Naive B cell (primary cell): ENCODE data around the gene NKRF. TPM values are rescaled to one million over a fixed set of nuclear protein-coding genes. Genes with fewer than 3 reads are reported as not detected.

Experiments
- ATAC-seq, 2 donors: fragments of 150-1000 bp; cut with Tn5 transposase; 2 replicates each; pipeline ENCODE4 v1.10.0; 2021; ENCODE audit warnings: low read depth in 2 of 2, mild to moderate bottlenecking in 2 of 2, moderate library complexity in 2 of 2
- DNase-seq: peaks from one replicate; pipeline ENCODE4 v3.0.0; 2022
- H3K27ac Mint-ChIP-seq, 6 donors: one replicate each; pipeline ENCODE4 v1.8.0; 2020 to 2022; ENCODE audit warnings: mild to moderate bottlenecking in 6 of 6, mixed read lengths in 6 of 6, moderate library complexity in 5 of 6, inconsistent platforms in 2 of 6
- H3K27me3 Mint-ChIP-seq, 3 donors: one replicate each; pipeline ENCODE4 v1.8.0; 2021 to 2022; ENCODE audit warnings: mixed read lengths in 3 of 3, mild to moderate bottlenecking in 1 of 3
- H3K36me3 Mint-ChIP-seq, 2 donors: one replicate each; pipeline ENCODE4 v1.8.0; 2020 to 2022; ENCODE audit warnings: mixed read lengths in 2 of 2, inconsistent platforms in 1 of 2, mild to moderate bottlenecking in 1 of 2
- H3K4me1 Mint-ChIP-seq, 3 donors: one replicate each; pipeline ENCODE4 v1.8.0; 2020 to 2022; ENCODE audit warnings: mixed read lengths in 3 of 3, inconsistent platforms in 1 of 3, mild to moderate bottlenecking in 1 of 3, moderate library complexity in 1 of 3
- H3K4me3 Mint-ChIP-seq, 8 donors: one replicate each; pipeline ENCODE4 v1.8.0; 2020 to 2022; ENCODE audit warnings: mild to moderate bottlenecking in 8 of 8, mixed read lengths in 8 of 8, moderate library complexity in 8 of 8, inconsistent platforms in 2 of 8
- H3K9me3 Mint-ChIP-seq, 7 donors: one replicate each; pipeline ENCODE4 v1.8.0; 2020 to 2022; ENCODE audit warnings: mixed read lengths in 7 of 7, mild to moderate bottlenecking in 5 of 7, inconsistent platforms in 2 of 7, moderate library complexity in 1 of 7
- polyA plus RNA-seq, 6 donors: library from polyadenylated mRNA; unstranded; fragments of 300-500 nt; fragmentation: Illumina TruSeq; gene quantifications; one replicate each; pipeline ENCODE4 v1.2.3, GENCODE V29; 2021; ENCODE audit warnings: low read depth in 6 of 6

NKRF gene
- polyA plus RNA-seq, 6 donors from 2014 or later: 4.2 to 9.4 (median 7.1) TPM

DNA sequence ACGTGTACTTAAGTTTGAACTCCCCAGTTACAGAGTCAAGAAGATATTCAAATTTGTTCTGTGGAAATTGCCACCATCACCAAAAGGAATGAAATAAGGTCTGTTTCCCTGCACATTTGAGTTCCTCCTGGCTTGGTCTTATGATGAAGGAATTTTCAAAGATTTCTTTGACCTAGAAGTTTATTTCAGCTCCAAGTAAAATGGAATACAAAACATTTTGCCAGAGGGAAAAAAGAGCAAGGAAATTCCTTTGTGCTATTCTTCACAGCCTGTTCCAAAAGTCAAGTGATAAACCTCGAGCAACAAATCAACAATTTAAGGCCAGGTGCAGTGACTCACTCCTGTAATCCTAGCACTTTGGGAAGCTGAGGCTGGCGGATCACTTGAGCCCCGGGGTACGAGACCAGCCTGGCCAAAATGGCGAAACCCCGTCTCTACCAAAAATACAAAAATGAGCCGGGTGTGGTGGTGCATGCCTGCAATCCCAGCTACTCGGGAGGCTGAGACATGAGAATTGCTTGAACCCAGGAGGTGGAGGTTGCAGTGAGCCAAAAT is 3.4 kb downstream of the NKRF start:
- peaks cover 16 to 43% (median 18%) of the 10 kb centered on the region in 3 donors for H3K4me1 Mint-ChIP-seq
- no peaks in the 10 kb centered on the region for H3K36me3 Mint-ChIP-seq
- peaks cover 0 to 5% (median 0%) of the 10 kb centered on the region in 3 donors for H3K27me3 Mint-ChIP-seq
- no peaks in the 10 kb centered on the region for H3K9me3 Mint-ChIP-seq
- peak overlapping the region in 3 of 6 donors; percentile 44 to 97 (median 58) for H3K27ac Mint-ChIP-seq
- H3K4me3 Mint-ChIP-seq: peak overlapping the region in 2 of 8 donors; percentile 33 to 49
- DNase-seq (no peak), ATAC-seq (no peak)

DNA sequence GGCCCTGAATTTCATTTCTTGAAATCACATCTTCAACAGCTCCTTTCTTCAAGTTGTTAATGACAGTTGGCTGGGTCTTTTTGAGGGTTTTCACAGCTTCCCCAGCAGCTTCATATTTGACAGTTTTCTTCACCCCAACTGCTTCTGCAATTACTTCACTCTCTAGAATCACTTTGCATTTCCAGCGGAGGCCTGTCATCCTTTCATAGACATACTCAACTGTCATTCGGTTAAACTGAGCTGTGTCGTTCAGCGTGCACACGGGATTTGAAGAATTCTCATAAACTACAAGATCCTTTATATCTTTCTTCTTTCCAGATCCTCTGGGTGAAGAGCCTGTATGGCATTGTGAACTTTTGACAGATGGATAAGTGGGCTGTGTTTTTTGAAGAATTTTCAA is 16.4 kb downstream of the NKRF start:
- ATAC-seq (no peak), DNase-seq (no peak)
- Mint-ChIP-seq H3K4me3 (no peak overlapping the region), H3K36me3 (peaks cover 10 to 11% of the 10 kb centered on the region in 2 donors), H3K4me1 (no peaks in the 10 kb centered on the region), H3K27me3 (no peaks in the 10 kb centered on the region), H3K27ac (no peak overlapping the region), H3K9me3 (no peaks in the 10 kb centered on the region)

DNA sequence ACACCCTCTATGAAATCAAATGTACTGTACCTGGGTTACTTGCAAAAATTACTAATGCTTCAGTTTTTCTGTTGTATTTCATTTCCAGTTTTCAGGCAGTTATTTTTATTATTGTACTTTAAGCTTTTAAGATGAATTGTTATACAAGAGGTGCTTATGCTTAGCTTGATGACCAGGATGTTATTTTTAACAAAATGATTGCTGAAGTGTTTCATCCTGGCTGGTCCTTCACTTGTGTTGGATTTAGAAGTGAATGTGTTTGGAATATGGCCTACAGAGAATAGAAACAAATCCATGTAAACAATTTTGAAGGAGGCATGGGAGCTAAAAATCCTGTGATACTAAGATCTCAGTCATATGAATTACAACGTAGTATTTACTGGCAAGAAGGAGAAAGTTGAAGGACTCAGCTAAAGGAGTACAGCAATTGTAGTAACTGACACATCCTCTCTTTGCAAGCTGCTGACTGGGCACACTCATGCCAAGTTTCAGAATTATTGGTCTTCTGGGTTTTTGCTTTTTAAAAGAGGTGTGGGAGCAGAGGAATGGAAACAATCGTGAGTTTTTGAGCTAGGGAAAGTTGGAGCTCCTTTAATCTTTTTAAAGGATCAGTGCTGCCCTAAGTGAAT is 22.7 kb downstream of the NKRF start:
- Mint-ChIP-seq H3K4me3 (no peak overlapping the region), H3K4me1 (peaks cover 6 to 23% (median 9%) of the 10 kb centered on the region in 3 donors), H3K36me3 (no peaks in the 10 kb centered on the region), H3K27ac (peak overlapping the region in 2 of 6 donors; percentile 31 to 50), H3K27me3 (no peaks in the 10 kb centered on the region), H3K9me3 (no peaks in the 10 kb centered on the region)
- no peak for ATAC-seq
- DNase-seq: no peak

DNA sequence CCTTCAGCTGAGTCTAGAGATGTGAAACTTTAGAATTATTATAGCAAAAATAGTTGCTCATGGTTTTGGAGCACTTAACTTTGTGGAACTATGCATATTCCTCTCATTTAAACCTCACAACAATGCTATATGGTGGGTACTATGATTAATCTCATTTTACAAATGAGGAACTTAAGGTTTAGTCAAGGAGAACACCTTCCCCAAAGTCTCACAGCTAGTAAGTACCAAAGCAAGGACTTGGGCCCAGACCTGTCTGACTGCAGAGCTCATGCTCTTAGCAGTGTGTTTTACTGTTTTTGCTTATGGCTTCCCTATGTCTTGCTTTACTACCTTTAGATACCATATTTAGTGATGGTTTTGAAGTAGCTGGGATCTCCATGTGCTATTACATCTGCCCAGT is 26.8 kb downstream of the NKRF start:
- H3K9me3 Mint-ChIP-seq: no peaks in the 10 kb centered on the region
- peak overlapping the region in 3 of 8 donors; percentile 17 to 48 (median 35) for H3K4me3 Mint-ChIP-seq
- H3K36me3 Mint-ChIP-seq: no peaks in the 10 kb centered on the region
- H3K27me3 Mint-ChIP-seq: peaks cover 0 to under 1% (median 0%) of the 10 kb centered on the region in 3 donors
- peaks cover 6 to 44% (median 11%) of the 10 kb centered on the region in 3 donors for H3K4me1 Mint-ChIP-seq
- DNase-seq (peak; percentile 44), ATAC-seq (peak; percentile 75 to 85)
- H3K27ac Mint-ChIP-seq: peak overlapping the region; percentile 22 to 92 (median 60)

DNA sequence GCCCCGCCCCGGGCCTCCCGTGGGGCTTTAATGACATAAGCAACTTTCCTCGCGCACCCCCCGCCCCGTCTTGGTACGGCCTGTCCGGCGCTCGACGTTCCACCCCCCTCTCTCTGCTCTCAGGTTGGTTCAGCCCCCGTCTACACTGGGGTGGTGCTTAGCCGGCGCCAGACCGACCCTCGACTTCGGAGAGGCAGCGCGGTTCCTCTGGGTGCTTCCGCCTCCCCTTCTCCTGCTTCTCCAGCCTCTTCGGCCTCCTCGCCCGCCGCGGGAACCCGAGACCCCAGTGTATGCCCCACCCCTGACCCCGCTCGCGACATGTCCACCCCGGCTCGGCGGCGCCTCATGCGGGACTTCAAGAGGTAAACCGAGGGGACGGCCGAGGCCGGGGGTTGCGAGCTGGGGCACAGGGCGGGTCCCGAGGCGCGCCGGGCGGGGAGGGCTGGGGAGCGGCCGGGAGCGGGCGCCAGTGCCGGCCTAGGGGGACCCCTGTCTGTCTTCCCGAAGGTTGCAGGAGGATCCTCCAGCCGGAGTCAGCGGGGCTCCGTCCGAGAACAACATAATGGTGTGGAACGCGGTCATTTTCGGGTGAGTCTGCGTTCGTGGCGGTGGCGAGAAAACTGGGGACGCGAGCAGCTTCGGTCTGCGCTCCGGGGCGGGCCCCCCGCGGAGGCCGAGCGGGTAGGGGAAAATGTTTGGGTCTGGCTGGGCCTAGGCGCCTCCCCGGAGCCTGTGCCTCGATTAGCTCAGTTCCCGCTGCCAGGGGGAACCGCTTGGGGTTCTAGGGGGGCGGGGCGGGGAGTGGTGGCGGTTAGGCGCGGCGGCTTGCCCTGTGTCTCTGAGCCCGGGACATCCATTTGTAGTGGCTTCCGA is 31.6 kb downstream of the NKRF start, which contains the start of gene UBE2A:
Gene UBE2A (plus strand): TSS at position 170 of the 873 bp plus-strand sequence. CDS start 149 bp downstream, at position 319.
- H3K27ac Mint-ChIP-seq: peak within 1 kb of the TSS; percentile 76 to 94 (median 90)
- peaks cover 0 to 25% (median 0%) of the 10 kb centered on the region in 3 donors for H3K27me3 Mint-ChIP-seq
- H3K4me1 Mint-ChIP-seq: peaks cover 15 to 38% (median 21%) of the 10 kb centered on the region in 3 donors
- peaks cover 0 to 1% (median 0%) of the 10 kb centered on the region in 7 donors for H3K9me3 Mint-ChIP-seq
- H3K4me3 Mint-ChIP-seq: peak within 1 kb of the TSS; percentile 89 to 97 (median 92)
- ATAC-seq (peak; percentile 84 to 86), DNase-seq (peak; percentile 86)
- no peaks in the 10 kb centered on the region for H3K36me3 Mint-ChIP-seq

DNA sequence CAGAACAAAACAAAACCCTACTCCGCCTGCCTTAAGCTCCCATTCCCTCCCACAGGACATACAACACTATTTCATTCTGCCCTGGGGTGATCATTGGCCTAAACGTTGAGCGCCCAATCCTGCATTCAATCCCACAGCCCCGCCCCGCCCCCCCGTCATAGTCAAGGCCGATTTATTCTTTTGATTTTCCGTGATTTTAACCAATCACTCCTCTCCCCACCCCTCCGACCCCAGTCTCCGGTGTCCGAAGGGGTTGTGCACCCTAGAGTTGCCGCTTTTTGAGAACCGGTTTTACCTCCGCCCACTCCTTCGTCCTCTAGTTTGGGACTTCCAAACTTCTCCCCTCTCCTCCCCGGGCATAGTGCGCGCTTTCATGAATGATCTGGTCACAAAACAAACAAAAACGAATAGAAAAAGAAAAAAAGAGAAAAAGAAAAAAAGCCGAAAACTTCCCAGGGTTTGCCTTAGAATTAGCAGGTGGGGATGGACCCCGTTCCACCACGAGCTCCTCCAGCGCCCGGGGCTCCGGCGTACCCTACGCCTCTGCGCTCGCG is 32.3 kb downstream of the NKRF start:
- H3K9me3 Mint-ChIP-seq: peaks cover 0 to 1% (median 0%) of the 10 kb centered on the region in 7 donors
- peak overlapping the region; percentile 89 to 97 (median 92) for H3K4me3 Mint-ChIP-seq
- H3K36me3 Mint-ChIP-seq: peaks cover 0 to 3% of the 10 kb centered on the region in 2 donors
- peaks cover 0 to 25% (median 0%) of the 10 kb centered on the region in 3 donors for H3K27me3 Mint-ChIP-seq
- ATAC-seq (peak; percentile 11), DNase-seq (no peak)
- H3K4me1 Mint-ChIP-seq: peaks cover 15 to 31% (median 15%) of the 10 kb centered on the region in 3 donors
- H3K27ac Mint-ChIP-seq: peak overlapping the region; percentile 76 to 94 (median 90)

DNA sequence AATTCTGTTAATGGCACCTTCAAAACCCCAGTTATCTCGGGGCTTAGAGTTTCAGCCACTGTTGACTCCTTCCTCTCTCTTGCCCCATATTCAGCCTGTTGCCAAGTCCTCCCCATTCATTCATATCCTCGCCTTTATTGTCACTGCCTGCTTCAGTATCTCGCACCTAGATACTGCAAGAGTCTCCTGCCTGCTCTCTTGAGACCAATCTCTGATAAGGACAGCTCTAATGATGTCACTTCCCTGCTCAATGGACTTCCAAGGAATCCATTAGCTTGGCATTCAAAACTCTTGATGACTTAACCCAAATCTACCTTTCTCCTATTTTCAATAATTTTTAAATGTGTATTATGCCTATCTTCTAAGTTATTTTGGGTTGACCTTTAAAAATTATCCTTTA is 33.0 kb downstream of the NKRF start:
- Mint-ChIP-seq H3K4me3 (peak overlapping the region; percentile 18 to 97 (median 92)), H3K4me1 (peaks cover 12 to 27% (median 15%) of the 10 kb centered on the region in 3 donors), H3K27ac (peak overlapping the region in 2 of 6 donors; percentile 75 to 92), H3K36me3 (peaks cover 0 to 4% of the 10 kb centered on the region in 2 donors), H3K27me3 (peaks cover 0 to 25% (median 0%) of the 10 kb centered on the region in 3 donors), H3K9me3 (peaks cover 0 to 1% (median 0%) of the 10 kb centered on the region in 7 donors)
- no peak for ATAC-seq
- no peak for DNase-seq

DNA sequence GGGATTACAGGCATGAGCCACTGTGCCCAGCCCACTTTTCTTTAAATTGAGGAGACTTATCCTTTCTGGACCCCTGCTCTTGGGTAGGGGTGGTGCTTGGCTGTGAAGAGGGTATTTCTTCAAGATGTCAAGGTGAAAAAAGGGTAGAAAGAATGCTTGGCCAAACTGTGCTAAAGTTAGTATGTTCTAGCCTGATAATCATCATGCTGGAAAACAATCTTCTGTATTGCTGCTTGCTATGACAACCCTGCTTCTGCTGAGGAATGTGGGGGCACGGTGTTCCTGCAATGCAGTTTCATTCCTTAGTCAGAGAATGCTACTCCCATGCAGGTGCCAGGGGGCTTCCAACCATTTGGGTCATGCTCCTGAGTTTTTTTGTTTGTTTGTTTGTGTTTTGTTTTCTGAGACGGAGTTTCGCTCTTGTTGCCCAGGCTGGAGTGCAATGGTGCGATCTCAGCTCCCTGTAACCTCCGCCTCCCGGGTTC is 35.8 kb downstream of the NKRF start:
- H3K9me3 Mint-ChIP-seq: peaks cover 0 to 1% (median 0%) of the 10 kb centered on the region in 7 donors
- peaks cover 0 to 25% (median 0%) of the 10 kb centered on the region in 3 donors for H3K27me3 Mint-ChIP-seq
- no peak overlapping the region for H3K27ac Mint-ChIP-seq
- DNase-seq: no peak
- peak overlapping the region in 1 of 8 donors; percentile 37 for H3K4me3 Mint-ChIP-seq
- no peak for ATAC-seq
- peaks cover 0 to 4% of the 10 kb centered on the region in 2 donors for H3K36me3 Mint-ChIP-seq
- H3K4me1 Mint-ChIP-seq: peaks cover 8 to 15% (median 12%) of the 10 kb centered on the region in 3 donors

DNA sequence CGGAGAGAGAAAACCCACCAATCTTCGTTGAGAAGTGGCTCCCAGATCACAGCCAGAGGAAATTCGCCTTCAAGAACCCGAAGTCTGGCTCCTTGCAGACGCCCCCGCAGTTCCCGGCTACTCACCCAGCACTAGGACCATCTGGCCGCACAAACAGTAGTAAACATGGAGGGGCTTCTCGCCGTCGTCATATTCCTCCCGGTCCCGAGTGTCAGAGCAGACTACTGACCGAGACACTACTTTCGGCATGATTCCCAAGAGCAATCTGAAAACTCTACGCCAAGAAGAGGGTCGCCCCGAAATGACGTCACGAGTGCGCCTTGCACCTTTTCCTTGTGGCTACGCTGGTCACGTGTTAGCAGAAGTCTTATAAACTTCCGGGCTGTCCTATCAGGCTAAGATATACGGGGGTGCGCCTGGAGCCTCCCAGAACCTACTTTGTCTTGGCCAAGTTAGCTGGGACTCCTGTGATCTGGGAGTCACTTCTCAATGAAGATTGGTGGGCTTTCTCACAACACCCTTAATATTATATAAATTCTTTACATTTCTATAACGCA is 41.0 kb downstream of the NKRF start, which contains the start of gene STEEP1:
Gene STEEP1 (minus strand): TSS at position 303 of the 557 bp plus-strand sequence. CDS start 54 bp downstream, at position 249.
- Mint-ChIP-seq H3K36me3 (peaks cover 0 to 4% of the 10 kb centered on the region in 2 donors), H3K4me3 (peak within 1 kb of the TSS; percentile 78 to 97 (median 94)), H3K4me1 (peaks cover 16 to 29% (median 21%) of the 10 kb centered on the region in 3 donors), H3K9me3 (no peaks in the 10 kb centered on the region), H3K27ac (peak within 1 kb of the TSS; percentile 69 to 97 (median 94)), H3K27me3 (no peaks in the 10 kb centered on the region)
- DNase-seq: peak; percentile 75
- ATAC-seq: peak; percentile 98

DNA sequence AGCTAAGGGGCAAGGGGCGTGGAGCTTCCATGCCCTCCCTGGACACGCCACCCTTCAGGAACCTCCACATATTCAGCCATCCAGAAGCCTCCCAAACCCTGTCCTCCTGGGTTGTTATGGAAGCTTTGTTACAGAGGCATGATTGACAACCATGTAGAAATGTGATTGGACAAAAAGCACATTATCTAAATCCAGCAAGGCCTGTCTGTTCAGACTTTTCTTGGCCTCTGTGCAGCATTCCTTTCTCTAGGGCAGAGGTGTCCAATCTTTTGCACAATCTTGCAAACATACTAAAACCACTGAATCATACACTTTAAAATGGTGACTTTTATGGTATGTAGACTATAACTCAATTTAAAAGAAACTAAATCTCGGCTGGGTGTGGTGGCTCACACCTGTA is 53.7 kb downstream of the NKRF start:
- Mint-ChIP-seq H3K4me3 (no peak overlapping the region), H3K36me3 (peaks cover 0 to 8% of the 10 kb centered on the region in 2 donors), H3K27ac (no peak overlapping the region), H3K27me3 (no peaks in the 10 kb centered on the region), H3K9me3 (peaks cover 0 to 5% (median 0%) of the 10 kb centered on the region in 7 donors), H3K4me1 (peaks cover 14 to 29% (median 16%) of the 10 kb centered on the region in 3 donors)
- ATAC-seq (no peak), DNase-seq (no peak)

DNA sequence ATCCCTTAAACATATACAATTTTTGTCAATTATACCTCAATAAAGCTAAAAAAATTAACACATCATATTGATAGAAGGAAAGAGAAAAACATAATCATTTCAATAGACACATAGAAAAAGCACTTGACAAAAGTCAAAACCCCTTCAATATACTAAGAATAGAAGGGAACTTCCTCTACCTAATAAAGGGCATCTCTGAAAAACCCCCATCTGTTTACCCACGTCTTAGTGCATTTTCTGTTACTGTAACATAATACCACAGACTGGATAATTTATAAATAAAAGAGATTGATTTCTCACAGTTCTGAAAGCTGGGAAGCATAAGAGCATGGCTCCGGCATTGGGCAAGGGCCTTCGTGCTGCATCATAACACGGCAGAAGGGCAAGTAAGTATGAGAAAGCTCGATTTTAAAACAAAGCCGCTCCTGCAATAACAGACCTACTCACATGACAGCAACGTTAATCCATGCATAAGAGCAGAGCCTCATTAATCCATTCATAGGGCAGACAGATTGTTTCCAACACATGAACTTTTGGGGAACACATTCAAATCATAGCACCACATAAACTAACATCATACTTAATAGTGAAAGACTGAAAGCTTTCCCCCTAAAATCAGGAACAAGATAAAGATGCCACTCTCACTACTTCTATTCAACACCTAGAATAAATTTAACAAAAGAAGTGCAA is 56.8 kb downstream of the NKRF start:
- peaks cover 6 to 35% (median 21%) of the 10 kb centered on the region in 3 donors for H3K4me1 Mint-ChIP-seq
- ATAC-seq (peak; percentile 88 to 92), DNase-seq (peak; percentile 12)
- peak overlapping the region in 7 of 8 donors; percentile 12 to 77 (median 68) for H3K4me3 Mint-ChIP-seq
- H3K27me3 Mint-ChIP-seq: no peaks in the 10 kb centered on the region
- peaks cover 0 to 1% (median 0%) of the 10 kb centered on the region in 7 donors for H3K9me3 Mint-ChIP-seq
- peak overlapping the region; percentile 24 to 93 (median 68) for H3K27ac Mint-ChIP-seq
- no peaks in the 10 kb centered on the region for H3K36me3 Mint-ChIP-seq

DNA sequence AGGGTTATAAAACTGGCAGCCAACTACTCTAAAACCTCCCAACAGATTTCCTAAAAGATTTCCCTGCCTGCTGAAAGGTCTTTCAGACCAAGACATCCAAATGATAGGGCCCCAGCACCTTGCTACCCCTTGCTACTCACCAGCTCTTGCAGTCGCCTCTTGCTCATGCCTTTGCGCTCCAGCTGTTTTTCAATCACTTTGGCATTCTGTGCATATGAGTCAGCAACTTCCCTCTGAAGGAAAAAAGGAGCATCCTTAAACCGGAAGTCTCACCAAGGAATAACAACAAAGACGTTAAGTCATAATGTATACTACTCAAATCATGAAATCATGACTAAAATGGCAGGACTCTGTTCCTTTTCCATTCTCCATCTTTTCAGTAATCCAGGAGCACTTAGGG is 65.0 kb downstream of the NKRF start:
- H3K36me3 Mint-ChIP-seq: peaks cover 5 to 6% of the 10 kb centered on the region in 2 donors
- ATAC-seq: no peak
- H3K9me3 Mint-ChIP-seq: no peaks in the 10 kb centered on the region
- H3K27me3 Mint-ChIP-seq: no peaks in the 10 kb centered on the region
- no peak for DNase-seq
- H3K4me3 Mint-ChIP-seq: no peak overlapping the region
- no peak overlapping the region for H3K27ac Mint-ChIP-seq
- peaks cover 0 to 7% (median 0%) of the 10 kb centered on the region in 3 donors for H3K4me1 Mint-ChIP-seq
